ENCODE measurements around the gene SEMA4D.
"Not testable (repeated sequence)": the region's sequence is repeated elsewhere in the genome, so short reads cannot be mapped to it uniquely, and the experiment has no call there.

Gene SEMA4D

DNA sequence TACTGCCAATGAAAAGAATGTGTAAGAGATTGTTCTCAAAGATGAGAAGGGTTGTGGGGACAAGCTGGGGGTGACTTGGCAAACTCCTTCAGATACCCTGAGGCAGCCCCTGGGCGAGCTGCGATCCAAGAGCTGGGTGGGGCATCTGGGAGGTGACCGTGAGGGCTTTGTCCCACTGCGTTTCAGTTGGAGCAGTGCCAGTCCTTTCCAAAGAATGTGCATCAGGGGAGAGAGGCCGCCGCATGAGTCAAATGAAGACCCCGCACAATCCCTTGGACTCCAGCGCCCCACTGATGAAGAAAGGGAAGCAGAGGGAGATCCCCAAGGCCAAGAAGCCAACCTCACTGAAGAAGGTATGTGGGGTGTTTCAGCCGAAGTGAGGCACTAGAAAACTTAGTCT, 151.2 kb downstream of the SEMA4D start:
- no peak for DNase-seq

- no peak for DNase-seq
Measured at GRCh38 chr9:89345476-89345875, 152.4 kb downstream of the SEMA4D start.

DNA sequence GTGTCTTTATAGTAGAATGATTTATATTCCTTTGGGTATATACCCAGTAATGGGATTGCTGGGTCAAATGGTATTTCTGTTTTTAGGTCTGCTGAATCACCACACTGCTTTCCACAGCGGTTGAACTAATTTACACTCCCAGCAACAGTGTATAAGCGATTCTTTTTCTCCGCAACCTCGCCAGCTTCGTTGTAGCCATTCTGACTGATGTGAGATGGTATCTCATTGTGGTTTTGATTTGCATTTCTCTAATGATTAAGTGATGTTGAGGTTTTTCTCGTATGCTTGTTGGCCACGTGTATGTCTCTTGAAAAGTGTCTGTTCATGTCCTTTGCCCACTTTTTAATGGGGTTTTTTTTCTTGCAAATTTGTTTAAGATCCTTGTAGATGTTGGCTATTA, 154.1 kb downstream of the SEMA4D start:
- DNase-seq = not testable (repeated sequence)

GRCh38 chr9:89342948-89343347, 155.0 kb downstream of the SEMA4D start:
- DNase-seq = no peak

GRCh38 chr9:89342213-89342612, 155.7 kb downstream of the SEMA4D start:
- no peak for DNase-seq

- DNase-seq = no peak
Measured at GRCh38 chr9:89340332-89340731, 157.6 kb downstream of the SEMA4D start.

GRCh38 chr9:89339807-89340206, 158.1 kb downstream of the SEMA4D start:
- DNase-seq = no peak

GRCh38 chr9:89330513-89330912, 167.4 kb downstream of the SEMA4D start:
- DNase-seq = no peak

DNA sequence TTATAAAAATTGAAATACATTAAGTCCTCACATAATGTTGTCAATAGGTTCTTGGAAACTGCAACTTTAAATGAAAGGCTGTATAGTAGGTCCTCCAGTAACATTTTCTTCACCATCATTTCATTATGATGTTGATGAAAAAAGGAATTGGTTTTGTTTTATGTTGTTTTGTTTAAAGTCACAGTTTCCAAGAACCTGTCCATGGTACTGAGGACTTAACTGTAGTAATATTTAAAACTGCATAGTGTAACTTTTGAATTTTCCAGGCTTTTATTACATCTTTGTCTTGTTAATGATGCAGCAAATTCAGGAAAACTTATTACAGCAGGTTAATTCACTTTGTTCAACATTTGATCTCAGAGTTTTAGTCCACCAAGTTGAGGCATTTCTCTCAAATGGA, 168.0 kb downstream of the SEMA4D start:
- DNase-seq = no peak

DNA sequence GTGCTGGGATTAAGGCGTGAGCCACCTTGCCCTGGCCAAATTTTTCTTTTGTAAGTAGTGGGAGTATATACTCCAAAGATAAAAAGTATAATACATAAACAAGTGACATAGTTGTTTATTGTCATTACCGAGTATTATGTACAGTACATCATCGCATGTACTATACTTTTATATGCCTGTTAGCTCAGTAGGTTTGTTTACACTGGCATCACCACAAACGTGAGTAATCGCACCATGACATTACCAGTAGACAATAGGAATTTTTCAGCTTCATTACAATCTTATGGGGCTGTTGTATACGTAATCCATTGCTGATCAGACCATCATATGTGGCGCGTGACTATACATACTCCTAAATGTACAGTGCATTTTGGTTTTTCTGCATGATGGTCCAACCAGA, 169.8 kb downstream of the SEMA4D start:
- no peak for DNase-seq

- no peak for DNase-seq
Measured at GRCh38 chr9:89325733-89326132, 172.2 kb downstream of the SEMA4D start.

DNA sequence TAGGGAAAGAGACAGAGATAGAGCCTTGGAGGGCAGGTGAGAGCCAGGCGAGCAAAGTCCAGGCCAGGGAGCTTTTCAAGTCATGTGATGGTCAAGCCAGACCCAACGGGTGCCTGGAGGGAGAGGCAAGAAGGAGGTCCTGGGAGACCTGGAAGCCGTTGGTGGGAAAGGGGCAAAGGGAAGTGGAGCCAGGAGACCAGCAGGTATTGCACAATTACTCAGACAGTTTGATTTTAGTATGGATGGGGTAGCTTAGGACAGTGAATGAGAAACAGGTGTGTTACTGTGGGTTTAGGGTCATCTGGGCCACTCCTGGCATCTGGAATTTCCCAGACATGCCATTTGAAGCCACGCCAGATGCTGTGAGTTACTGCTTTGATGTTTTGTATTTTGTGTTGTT, 174.5 kb downstream of the SEMA4D start:
- no peak for DNase-seq

- no peak for DNase-seq
Measured at GRCh38 chr9:89319015-89319905, 178.7 kb downstream of the SEMA4D start.

GRCh38 chr9:89318123-89319014, 179.5 kb downstream of the SEMA4D start, which contains the start of gene SECISBP2:
Gene SECISBP2 (plus strand): TSS chr9:89318500. CDS start chr9:89318577, 77 bp downstream.
- DNase-seq = peak; percentile 89 to 94 (median 92)

DNA sequence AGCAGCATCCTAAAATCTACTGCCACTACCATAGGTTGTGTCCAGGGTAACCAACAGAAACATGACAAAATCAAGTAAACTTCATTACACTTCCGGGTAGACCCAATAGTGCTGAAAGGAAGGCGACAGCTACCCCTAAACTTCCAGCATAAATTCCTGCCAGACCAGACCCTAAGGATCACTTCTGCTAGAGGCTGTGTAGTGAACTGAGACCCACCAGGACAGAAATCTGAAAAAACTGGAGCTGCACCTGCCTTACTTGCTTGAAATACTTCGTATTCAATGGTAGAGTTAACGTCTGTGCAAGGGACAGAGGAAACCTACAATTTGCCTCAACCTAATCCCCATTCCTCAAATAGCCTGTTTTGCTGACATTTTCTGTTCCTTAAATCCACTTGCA, 180.6 kb downstream of the SEMA4D start:
- DNase-seq = no peak

GRCh38 chr9:89315482-89315881, 182.4 kb downstream of the SEMA4D start:
- DNase-seq = no peak

GRCh38 chr9:89314955-89315354, 183.0 kb downstream of the SEMA4D start:
- no peak for DNase-seq

- DNase-seq = no peak
Measured at GRCh38 chr9:89313842-89314241, 184.1 kb downstream of the SEMA4D start.

DNA sequence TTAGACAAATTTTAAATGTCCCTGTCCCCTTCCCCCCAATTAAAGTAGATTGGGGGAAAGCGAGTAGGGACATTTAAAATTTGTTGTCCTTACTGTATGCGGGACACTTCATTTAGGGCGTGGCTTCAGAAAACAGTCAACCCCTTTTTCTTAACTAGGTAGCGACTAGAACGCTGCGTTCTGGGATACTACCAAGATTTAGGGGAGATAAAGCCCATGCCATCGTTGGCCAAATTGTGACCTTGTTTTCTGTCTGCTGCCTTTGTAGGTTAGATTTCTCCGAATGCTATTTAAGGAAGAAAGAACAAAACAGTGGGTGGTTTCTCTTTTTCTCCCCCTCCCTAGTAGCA, 185.7 kb downstream of the SEMA4D start:
- no peak for DNase-seq

GRCh38 chr9:89311346-89312221, 186.3 kb downstream of the SEMA4D start:
- no peak for DNase-seq
